IPS-11a (cell line): Measurements from ENCODE around the gene RNPS1.
"Not testable (repeated sequence)": the region's sequence is repeated elsewhere in the genome, so short reads cannot be mapped to it uniquely, and the experiment has no call there.

Experiments used
- H3K4me3 ChIP-seq: one replicate; pipeline ENCODE4 v1.5.1; 2013; ENCODE audit warnings: low read depth, low read length, control low read depth

Gene RNPS1

GRCh38 chr16:2258530-2258929 is 9.4 kb downstream of the RNPS1 start:
- not testable (repeated sequence) for H3K4me3 ChIP-seq

DNA sequence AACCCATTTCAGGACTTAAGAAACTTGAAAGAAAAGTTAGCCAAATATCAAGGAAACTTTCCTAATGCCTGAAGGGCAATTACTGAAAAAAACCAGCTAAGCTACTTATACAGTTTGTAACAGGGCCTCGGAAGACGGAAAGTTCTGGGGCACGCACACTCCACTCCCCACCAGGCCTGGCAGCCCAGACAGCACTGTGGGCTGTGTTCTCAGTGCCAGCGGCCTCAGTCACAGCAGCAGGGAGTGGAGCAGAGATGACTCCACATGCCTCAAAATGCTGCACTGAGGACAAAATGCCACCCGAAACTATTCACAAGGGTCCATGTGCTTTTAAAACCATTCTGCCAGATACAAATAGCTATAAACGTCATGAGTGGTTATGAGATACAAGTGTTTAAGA is 10.2 kb downstream of the RNPS1 start:
- H3K4me3 ChIP-seq: no peak overlapping the region

- no peak overlapping the region for H3K4me3 ChIP-seq
Observed at GRCh38 chr16:2256531-2257140, 11.3 kb downstream of the RNPS1 start.

DNA sequence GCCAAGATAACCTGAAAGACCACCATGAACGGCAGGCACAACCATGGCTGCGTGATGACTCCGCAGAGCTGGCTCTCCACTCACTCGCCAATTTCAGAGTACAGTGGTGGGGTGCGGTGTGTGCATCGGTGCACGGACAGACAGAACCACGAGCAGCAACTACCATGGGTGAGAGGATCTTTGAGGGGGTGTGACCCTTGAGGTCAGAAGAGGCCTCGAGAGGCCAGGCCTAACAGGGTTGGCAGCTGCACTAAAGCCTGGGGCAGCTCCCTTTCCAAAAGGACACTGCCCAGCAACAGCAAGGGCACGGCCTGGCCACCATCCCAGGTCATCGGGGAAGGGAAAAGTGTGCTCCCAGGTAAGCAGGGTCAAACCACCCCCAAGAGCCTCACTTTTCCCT is 14.6 kb downstream of the RNPS1 start:
- no peak overlapping the region for H3K4me3 ChIP-seq

- no peak overlapping the region for H3K4me3 ChIP-seq
Observed at GRCh38 chr16:2252806-2253148, 15.1 kb downstream of the RNPS1 start.

- peak within 1 kb of the TSS; percentile 71 for H3K4me3 ChIP-seq
Observed at GRCh38 chr16:2251296-2252111, 16.4 kb downstream of the RNPS1 start, which contains the start of gene ECI1. Gene ECI1 (minus strand): TSS chr16:2251587. CDS start chr16:2251566, 21 bp downstream.

DNA sequence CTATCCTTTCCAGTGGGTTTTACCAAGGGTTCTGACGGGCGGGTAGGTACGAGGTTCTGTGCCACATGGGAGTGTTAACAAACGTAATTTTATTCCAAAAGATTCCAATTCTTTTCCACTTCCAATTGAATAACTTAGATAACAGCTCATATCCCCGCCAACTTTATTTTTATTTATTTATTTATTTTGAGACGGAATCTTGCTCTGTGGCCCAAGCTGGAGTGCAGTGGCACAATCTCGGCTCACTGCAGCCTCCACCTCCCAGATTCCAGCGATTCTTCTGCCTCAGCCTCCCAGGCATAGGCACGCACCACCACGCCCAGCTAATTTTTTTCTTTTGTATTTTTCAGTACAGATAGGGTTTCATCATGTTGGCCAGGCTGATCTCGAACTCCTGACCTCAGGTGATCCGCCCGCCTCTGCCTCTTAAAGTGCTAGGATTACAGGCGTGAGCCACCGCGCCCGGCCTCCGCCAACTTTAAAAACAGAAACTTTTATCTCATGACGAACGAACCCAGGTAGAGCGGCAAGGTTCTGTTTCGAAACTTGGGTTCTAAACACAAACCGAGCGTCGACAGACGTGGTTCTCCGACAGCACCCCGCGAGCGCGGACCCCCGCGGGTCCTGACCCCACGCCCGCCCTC is 17.2 kb downstream of the RNPS1 start:
- H3K4me3 ChIP-seq: peak overlapping the region; percentile 71

GRCh38 chr16:2246301-2246885 is 21.5 kb downstream of the RNPS1 start:
- no peak overlapping the region for H3K4me3 ChIP-seq

DNA sequence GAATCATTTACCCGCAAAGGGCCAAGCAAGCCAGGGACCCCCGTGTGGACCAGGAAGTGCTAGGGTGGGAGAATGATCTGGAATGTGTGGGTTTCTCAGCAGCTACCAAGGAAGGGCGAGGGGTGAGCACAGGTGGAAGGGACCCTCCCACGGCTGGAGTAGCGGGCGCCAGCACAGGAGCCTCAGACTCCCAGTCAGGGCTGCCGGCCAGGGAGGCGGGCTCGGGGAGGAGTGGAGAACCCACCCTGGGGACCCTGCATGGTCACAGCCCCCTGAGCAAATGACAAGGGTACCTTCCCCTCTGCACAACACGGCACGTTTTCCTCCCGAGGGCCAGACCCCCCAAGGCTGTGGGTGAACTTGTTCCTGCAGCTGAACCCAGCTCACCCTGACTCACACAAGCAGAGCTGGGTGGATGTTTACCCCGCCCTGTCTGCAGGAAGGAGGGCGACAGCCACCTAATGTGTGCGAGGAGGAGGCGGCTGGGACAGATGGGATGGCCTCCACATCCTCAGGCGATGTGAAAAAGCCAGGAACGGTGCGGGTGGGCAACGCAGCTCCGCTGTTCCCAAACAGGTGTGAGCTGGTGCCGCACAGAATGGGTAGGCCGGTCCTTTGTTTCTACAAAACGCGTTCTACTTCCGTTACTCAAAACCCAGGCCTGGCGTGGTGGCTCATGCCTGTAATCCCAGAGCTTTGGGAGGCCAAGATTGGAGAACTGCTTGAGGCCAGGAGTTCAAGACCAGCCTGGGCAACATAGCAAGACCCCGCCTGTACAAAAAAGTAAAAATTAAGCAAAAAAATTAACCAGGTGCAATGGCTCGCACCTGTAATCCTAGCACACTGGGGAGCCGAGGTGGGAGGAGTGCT is 22.8 kb downstream of the RNPS1 start:
- H3K4me3 ChIP-seq: no peak overlapping the region

DNA sequence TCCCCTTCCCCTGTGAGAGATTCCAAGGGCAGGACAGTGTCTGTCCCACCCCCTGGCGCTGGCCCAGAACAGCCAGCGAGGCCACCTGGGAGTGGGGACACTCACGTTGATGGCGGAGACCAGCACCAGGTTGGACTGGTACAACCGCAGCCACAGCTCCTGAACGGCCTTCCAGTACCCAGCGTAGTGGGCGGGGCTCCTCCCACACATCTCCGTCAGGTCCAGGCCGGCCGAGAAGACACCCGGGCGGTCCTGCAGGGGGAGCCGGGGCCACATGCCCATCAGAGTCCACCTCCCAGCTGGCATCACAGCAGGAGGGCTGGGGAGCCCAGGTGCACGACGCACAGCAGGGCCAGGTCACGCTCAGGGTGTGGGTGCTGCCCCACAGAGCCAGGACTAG is 23.6 kb downstream of the RNPS1 start:
- H3K4me3 ChIP-seq: no peak overlapping the region

DNA sequence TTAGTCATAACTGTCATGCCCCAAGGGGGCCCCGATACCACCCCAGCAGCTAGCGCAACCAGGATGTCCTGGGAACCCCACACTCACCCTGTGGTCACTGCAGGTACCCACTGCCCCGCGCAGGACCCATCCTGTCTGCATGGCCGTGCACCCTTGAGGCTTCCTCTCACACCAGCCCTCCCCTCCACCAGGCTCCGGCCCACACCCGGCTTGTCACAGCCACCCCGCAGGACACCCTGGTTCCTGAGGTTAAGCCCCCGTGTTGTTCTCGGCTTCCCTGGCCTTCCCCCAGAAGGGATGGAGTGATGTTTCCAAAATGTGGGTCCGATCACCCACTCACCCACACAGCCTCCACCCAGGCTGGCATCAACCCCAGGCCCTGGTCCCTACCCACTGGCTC is 24.1 kb downstream of the RNPS1 start:
- H3K4me3 ChIP-seq: no peak overlapping the region

- H3K4me3 ChIP-seq: no peak overlapping the region
Observed at GRCh38 chr16:2243031-2243528, 24.8 kb downstream of the RNPS1 start.

DNA sequence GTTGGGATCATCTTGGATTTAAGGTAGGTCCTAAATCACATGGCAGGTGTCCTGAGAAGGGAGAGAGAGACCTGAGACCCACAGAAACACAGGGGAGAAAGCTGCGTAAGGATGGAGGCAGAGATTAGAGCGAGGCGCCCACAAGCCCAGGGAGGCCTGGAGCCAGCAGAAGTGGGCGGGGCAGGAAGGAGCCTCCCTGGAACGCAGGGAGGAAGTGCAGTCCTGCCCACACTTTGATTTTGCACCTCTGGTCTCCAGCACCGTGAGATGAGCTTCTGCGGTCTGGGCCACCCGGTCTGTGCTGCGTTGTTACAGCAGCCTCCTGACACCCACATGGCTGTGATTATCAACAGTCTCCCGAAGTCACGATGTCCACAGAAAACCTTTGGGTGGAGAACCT is 25.3 kb downstream of the RNPS1 start:
- no peak overlapping the region for H3K4me3 ChIP-seq

DNA sequence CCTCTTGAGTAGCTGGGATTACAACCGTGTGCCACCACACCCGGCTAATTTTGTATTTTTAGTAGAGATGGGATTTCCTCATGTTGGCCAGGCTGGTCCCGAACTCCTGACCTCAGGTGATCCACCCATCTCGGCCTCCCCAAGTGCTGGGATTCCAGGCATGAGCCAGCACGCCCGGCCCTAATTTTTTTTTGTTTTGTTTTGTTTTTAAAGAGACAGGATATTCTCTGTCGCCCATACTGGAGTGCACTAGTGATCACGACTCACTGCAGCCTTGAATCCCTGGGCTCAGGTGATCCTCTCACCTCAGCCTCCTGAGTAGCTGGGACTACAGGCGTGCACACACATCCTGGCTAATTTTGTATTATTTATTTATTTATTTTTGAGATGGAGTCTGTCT is 27.6 kb downstream of the RNPS1 start:
- not testable (repeated sequence) for H3K4me3 ChIP-seq

DNA sequence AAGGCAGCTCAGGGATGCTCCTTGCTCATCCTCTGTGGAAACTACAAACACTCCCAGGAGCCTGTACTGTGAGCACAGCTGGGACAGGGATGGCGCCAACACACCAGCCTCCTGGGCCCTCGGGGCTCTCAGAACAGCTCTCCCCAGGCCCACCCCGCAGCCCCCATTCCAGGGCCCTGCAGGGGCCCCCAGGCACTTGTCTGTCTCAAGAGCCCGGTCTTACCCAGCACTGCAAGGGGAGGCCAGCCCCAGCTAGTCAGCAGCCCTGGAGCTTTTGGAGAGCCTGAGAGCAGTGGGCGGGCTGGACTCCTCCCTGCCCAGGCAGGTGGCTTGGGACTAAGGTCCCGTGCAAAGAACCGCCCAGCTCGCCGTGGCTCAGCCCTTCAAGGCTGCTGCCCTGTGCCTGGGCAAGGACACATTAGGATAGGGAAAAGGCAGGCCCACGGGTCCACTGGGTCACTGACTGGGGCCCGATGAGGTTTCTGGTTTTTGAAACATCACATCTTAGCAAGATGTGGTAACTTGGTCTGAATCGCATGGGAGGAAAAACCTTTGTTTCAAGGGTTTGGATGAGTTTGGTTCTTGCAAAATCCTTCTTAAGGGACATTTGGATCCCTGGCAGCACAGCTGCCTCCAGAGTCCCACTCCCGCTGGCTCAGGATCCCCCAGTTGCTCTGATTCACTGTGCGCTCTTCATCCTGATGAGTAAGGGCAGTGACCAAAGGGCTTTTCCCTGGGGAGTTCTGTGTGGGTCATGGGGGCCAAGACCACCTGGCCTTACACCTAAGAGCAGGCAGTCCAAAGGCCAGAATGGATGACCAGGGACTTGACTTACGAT is 28.9 kb downstream of the RNPS1 start:
- H3K4me3 ChIP-seq: no peak overlapping the region

GRCh38 chr16:2238150-2238837 is 29.6 kb downstream of the RNPS1 start:
- no peak overlapping the region for H3K4me3 ChIP-seq

DNA sequence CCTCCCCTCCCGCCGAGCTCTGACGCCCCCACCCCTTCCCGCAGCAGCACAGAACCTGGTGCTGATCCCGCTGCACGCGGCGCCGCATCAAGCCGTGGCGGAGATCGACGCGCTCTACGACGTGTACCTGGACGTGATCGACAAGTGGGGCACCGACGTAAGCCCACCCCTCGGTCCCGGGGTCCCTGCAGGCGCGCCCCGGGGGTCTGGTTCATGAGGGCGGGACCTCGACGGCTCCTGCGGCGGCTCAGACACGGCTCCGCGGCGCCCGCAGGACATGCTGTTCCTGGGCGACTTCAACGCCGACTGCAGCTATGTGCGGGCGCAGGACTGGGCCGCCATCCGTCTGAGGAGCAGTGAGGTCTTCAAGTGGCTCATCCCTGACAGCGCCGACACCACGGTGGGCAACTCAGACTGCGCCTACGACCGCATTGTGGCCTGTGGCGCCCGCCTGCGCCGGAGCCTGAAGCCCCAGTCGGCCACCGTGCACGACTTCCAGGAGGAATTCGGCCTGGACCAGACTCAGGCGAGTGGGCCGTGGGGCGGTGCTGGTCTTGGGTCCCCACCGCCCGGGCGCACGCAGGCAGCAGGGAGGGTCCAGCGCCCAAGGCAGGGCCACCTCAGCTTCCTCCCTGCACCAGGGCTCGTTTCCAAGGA is 30.3 kb downstream of the RNPS1 start:
- no peak overlapping the region for H3K4me3 ChIP-seq

DNA sequence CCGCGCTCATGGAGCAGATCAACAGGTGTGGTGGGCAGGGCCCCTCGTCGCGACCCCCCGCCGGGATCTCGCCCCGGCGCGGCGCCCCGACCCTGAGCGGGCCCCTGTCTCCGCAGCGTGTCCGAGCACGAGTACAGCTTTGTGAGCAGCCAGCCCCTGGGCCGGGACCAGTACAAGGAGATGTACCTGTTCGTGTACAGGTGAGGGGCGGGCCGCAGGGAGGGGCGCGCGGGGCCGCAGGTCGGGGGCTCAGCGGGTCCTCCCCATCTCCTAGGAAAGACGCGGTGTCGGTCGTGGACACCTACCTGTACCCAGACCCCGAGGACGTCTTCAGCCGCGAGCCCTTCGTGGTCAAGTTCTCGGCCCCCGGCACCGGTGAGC is 30.8 kb downstream of the RNPS1 start:
- peak overlapping the region; percentile 13 for H3K4me3 ChIP-seq
